ENCODE results near the gene KNDC1. TPM values are rescaled to one million over a fixed set of nuclear protein-coding genes. Genes with fewer than 3 reads are reported as not detected.

Gene KNDC1
- total RNA-seq, 2 donors from 2014 or later, result 0.59 to 1.8 TPM

GRCh38 chr10:133251388-133252222 is 91.6 kb downstream of the KNDC1 start:
- no peaks in the 10 kb centered on the region for H3K27me3 ChIP-seq
- H3K4me3 ChIP-seq, result no peak overlapping the region
- peaks cover 0 to 9% of the 10 kb centered on the region in 2 donors for H3K4me1 ChIP-seq
- H3K36me3 ChIP-seq, result no peaks in the 10 kb centered on the region
- no peak for DNase-seq (ENCODE audit: low spot score)
- no peak for TF ChIP-seq CTCF (IDR thresholded peaks at IDR 0.05)
- H3K9me3 ChIP-seq, result no peaks in the 10 kb centered on the region
- H3K27ac ChIP-seq, result no peak overlapping the region

- no peak overlapping the region for H3K4me3 ChIP-seq
- TF ChIP-seq CTCF (IDR thresholded peaks at IDR 0.05), result no peak
- H3K9me3 ChIP-seq, result no peaks in the 10 kb centered on the region
- no peaks in the 10 kb centered on the region for H3K36me3 ChIP-seq
- no peak overlapping the region for H3K27ac ChIP-seq
- DNase-seq (ENCODE audit: low spot score), result no peak
- H3K4me1 ChIP-seq, result peaks cover 0 to 11% of the 10 kb centered on the region in 2 donors
- H3K27me3 ChIP-seq, result no peaks in the 10 kb centered on the region
Observed at GRCh38 chr10:133252223-133252552, 92.2 kb downstream of the KNDC1 start.

- Histone ChIP-seq H3K27ac (no peak overlapping the region), H3K9me3 (no peaks in the 10 kb centered on the region), H3K36me3 (no peaks in the 10 kb centered on the region), H3K27me3 (no peaks in the 10 kb centered on the region), H3K4me3 (no peak overlapping the region), H3K4me1 (peaks cover 0 to 23% of the 10 kb centered on the region in 2 donors)
- DNase-seq (ENCODE audit: low spot score), result no peak
- TF ChIP-seq CTCF (IDR thresholded peaks at IDR 0.05), result no peak
Observed at GRCh38 chr10:133253361-133253955, 93.4 kb downstream of the KNDC1 start.

GRCh38 chr10:133254421-133255120 is 94.6 kb downstream of the KNDC1 start:
- Histone ChIP-seq H3K36me3 (no peaks in the 10 kb centered on the region), H3K4me1 (peaks cover 0 to 35% of the 10 kb centered on the region in 2 donors), H3K9me3 (no peaks in the 10 kb centered on the region), H3K27ac (no peak overlapping the region), H3K27me3 (no peaks in the 10 kb centered on the region), H3K4me3 (no peak overlapping the region)
- no peak for DNase-seq (ENCODE audit: low spot score)
- TF ChIP-seq CTCF (IDR thresholded peaks at IDR 0.05), result no peak

GRCh38 chr10:133255323-133255722 is 95.3 kb downstream of the KNDC1 start:
- H3K36me3 ChIP-seq, result no peaks in the 10 kb centered on the region
- H3K27ac ChIP-seq, result no peak overlapping the region
- H3K4me3 ChIP-seq, result no peak overlapping the region
- H3K9me3 ChIP-seq, result no peaks in the 10 kb centered on the region
- H3K4me1 ChIP-seq, result peaks cover 0 to 42% of the 10 kb centered on the region in 2 donors
- no peak for TF ChIP-seq CTCF (IDR thresholded peaks at IDR 0.05)
- no peaks in the 10 kb centered on the region for H3K27me3 ChIP-seq
- no peak for DNase-seq (ENCODE audit: low spot score)
